SK-N-DZ (cell line): ENCODE data around the gene UBE2B.

Source experiments
- DNase-seq: peaks from one replicate; pipeline ENCODE4 v3.0.0-alpha.2; 2015; ENCODE audit warnings: low spot score

UBE2B gene

DNA sequence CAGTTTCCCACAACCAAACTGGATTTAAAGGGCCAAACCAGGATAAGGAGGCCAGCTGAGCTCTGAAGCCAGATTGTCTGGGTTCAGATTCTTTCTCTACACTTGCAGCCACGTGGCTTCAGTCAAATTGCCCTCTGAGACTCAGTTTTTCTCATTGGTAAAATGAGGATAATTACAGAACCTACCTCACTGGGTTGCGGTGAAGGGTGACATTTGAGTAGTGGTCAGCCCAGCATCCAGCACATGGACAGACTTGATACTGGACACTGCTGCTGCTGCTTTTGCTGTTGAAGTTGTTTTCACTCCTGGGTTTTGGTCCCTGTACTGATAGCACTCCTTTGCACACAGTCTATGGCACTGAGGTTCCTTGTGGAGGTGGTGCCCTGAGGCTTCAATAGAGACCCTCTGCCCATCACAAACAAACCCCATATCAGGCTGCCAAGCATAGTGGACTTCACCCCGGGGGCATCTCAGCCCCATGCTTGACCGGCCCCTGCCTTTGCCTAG is 66.0 kb downstream of the UBE2B start:
- DNase-seq = no peak

DNA sequence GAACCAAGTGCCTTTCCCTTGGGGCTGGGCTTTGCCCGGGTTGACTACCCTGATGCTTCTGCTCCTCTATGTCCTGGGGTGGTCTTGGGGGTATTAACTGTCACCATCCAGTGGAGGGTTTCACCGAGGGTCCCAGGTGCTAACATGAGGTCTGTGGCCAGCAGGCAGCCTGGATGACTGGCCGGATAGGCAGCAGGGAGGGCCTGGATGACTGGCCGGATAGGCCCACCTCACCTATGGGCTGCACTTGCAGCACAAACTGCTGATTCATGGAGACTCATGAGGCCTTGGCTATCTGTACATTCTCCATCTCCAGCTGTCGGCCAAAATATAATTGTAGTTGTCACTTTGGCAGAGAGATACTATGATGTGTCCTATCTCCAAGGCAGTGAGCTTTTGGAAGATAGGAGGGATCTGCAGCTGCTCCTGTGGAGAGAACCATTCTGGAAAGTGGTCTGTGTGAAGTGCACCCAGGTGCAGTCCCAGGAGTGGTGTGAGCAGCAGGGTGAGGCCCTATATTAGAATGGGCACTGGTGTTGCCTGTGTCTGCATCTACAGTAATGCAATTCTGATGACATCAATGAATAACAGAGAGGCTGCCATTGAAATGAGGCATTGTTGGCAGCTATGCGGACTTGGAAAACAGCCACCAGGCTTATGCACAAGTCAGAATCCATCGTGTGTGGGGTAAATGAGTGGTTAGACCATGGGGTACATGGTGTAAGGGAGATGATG is 66.6 kb downstream of the UBE2B start:
- DNase-seq = peak; percentile 20

DNA sequence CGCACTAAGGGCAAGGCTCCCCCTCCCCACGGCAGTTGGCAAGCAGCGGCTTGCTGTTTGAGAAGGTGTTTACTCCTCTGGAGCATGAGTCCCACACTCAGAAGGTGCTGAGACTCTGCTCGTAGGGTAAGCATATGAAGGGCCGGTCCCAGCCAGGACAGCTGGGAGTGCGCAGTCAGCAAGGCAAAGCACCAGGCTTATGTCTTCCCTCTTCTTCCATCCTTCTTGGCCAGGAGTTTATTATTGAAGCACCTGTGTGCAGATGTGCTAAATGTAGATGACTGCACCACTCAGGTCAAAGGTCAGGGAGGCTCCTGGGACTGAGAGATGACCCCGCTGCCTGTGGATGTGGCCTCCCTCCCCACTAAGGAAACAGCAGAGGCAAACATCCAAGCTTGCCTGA is 67.4 kb downstream of the UBE2B start:
- DNase-seq = no peak

DNA sequence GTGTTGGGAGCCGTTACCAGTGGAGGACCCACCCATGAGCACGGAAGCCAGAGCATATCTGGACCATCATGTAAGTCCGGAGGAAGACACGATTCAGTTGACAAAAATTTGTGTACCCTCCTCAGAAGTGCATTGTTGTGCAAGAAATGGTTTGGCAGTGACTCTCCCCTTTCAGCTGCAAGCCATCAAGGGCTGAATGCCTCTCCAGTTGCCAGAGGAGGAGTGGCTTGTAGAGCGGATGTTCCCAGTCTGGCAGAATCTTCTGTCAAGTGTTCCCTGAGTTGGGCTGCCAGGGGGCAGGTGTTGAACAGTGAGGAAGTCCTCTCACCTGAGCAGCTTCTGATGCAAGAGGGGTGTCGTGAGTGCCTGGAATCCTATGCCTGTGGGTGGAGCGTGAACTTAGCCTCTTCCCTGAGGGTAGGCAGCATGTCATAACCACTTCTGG is 67.9 kb downstream of the UBE2B start:
- no peak for DNase-seq

DNA sequence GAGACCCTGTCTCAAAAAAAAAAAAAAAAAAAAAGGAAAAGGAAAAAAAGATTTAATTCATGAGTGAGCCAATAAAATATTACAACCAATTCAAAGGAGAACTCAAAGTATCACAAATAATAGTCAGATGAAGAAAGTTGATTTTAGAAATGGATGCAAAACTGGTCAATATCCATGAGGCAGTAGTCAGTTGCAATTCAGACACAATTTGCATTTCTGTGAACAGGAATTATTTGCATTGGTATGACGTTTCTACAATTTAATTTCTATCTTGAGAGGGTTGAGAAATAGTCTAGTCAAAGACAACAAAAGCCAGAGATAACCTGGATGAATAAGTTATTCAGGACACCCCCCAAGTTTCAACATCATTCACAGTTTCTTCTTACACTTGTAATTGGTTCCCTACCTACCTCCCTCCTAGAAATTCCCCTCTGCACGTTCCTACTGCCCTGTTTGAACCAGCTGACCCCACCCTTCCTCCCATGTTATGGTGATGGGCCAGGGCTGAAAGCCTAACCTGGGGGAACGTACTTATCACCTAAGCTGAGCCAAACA is 68.9 kb downstream of the UBE2B start:
- DNase-seq = no peak
